Central memory CD4-positive, alpha-beta T cell (primary cell): Measurements from ENCODE around the gene SCUBE2.

Source experiments
- DNase-seq: peaks from one replicate; pipeline ENCODE4 v3.0.0; 2022
- total RNA-seq, 3 experiments: gene quantifications; one replicate each; lab custom pipeline; 2026; lab: John Stamatoyannopoulos, UW

SCUBE2 gene
- total RNA-seq: 0 to 0.35 (median 0.22) reads per million in 3 experiments

GRCh38 chr11:9091044-9091922, at the start of gene SCUBE2:
Gene SCUBE2 (minus strand): TSS chr11:9091599. CDS start chr11:9091528, 71 bp downstream.
- no peak for DNase-seq

- no peak for DNase-seq
These were observed 49.8 kb upstream of the SCUBE2 start for GRCh38 chr11:9141186-9141585.

GRCh38 chr11:9139628-9140357, 48.4 kb upstream of the SCUBE2 start:
- DNase-seq: no peak

- peak; percentile 14 for DNase-seq
These were observed 47.5 kb upstream of the SCUBE2 start for GRCh38 chr11:9138612-9139579.

GRCh38 chr11:9138133-9138453, 46.7 kb upstream of the SCUBE2 start:
- DNase-seq: no peak

GRCh38 chr11:9137293-9138132, 46.1 kb upstream of the SCUBE2 start:
- peak; percentile 42 for DNase-seq

- DNase-seq: no peak
These were observed 45.3 kb upstream of the SCUBE2 start for GRCh38 chr11:9136741-9137140.

- no peak for DNase-seq
These were observed 42.6 kb upstream of the SCUBE2 start for GRCh38 chr11:9133956-9134355.

- no peak for DNase-seq
These were observed 40.9 kb upstream of the SCUBE2 start for GRCh38 chr11:9132203-9132878.

GRCh38 chr11:9130297-9130696, 38.9 kb upstream of the SCUBE2 start:
- DNase-seq: no peak

- DNase-seq: no peak
These were observed 35.2 kb upstream of the SCUBE2 start for GRCh38 chr11:9126636-9127035.

GRCh38 chr11:9125185-9125886, 33.9 kb upstream of the SCUBE2 start:
- no peak for DNase-seq

- DNase-seq: no peak
These were observed 32.4 kb upstream of the SCUBE2 start for GRCh38 chr11:9123595-9124304.

GRCh38 chr11:9121469-9121796, 30.0 kb upstream of the SCUBE2 start:
- DNase-seq: no peak

- no peak for DNase-seq
These were observed 29.5 kb upstream of the SCUBE2 start for GRCh38 chr11:9120664-9121468.

GRCh38 chr11:9118277-9118676, 26.9 kb upstream of the SCUBE2 start:
- DNase-seq: no peak

- DNase-seq: no peak
These were observed 20.7 kb upstream of the SCUBE2 start for GRCh38 chr11:9112075-9112474.

GRCh38 chr11:9109858-9110731, 18.7 kb upstream of the SCUBE2 start:
- no peak for DNase-seq
